Measurements from ENCODE around the gene SLC19A2.
A peak's percentile ranks its signal among the peaks of the same experiment; 100 is the strongest.
"Not testable (repeated sequence)": the region's sequence is repeated elsewhere in the genome, so short reads cannot be mapped to it uniquely, and the experiment has no call there.

Gene SLC19A2, protein sequence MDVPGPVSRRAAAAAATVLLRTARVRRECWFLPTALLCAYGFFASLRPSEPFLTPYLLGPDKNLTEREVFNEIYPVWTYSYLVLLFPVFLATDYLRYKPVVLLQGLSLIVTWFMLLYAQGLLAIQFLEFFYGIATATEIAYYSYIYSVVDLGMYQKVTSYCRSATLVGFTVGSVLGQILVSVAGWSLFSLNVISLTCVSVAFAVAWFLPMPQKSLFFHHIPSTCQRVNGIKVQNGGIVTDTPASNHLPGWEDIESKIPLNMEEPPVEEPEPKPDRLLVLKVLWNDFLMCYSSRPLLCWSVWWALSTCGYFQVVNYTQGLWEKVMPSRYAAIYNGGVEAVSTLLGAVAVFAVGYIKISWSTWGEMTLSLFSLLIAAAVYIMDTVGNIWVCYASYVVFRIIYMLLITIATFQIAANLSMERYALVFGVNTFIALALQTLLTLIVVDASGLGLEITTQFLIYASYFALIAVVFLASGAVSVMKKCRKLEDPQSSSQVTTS

GRCh38 chr1:169485431-169486280, at the start of gene SLC19A2:
TSS of gene SLC19A2 (minus strand) at chr1:169485944. CDS start at chr1:169485766, 178 bp downstream.
- Histone ChIP-seq H3K4me3 (ENCODE audit: low read depth, low read length) (peak within 1 kb of the TSS; percentile 83), H3K36me3 (ENCODE audit: control insufficient read depth, insufficient read depth, low read length) (no peaks in the 10 kb centered on the region), H3K9ac (ENCODE audit: low read depth, low read length) (peak within 1 kb of the TSS; percentile 82), H3K4me1 (ENCODE audit: control insufficient read depth, insufficient read depth, low read length) (peaks cover 57% of the 10 kb centered on the region), H3K27me3 (ENCODE audit: control insufficient read depth, insufficient read depth, low read length) (no peaks in the 10 kb centered on the region), H3K9me3 (ENCODE audit: control insufficient read depth, insufficient read depth, low read length) (no peaks in the 10 kb centered on the region), H3K27ac (ENCODE audit: low read depth, low read length) (peak within 1 kb of the TSS; percentile 94)

DNA sequence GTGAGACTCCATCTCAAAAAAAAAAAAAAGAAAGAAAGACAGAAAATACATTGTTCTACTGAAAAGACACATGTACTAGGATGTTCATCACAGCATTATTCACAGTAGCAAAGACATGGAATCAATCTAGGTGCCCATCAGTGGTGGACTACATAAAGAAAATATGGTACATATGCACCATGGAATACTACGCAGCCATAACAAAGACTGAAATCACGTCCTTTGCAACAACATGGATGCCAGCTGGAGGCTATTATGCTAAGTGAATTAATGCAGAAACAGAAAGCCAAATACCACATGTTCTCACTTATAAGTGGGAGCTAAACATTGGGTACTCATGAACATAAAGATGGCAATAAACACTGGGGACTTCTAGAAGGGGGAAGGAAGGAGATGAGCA, 48.9 kb upstream of the SLC19A2 start:
- Histone ChIP-seq H3K36me3 (ENCODE audit: control insufficient read depth, insufficient read depth, low read length) (no peaks in the 10 kb centered on the region), H3K9me3 (ENCODE audit: control insufficient read depth, insufficient read depth, low read length) (no peaks in the 10 kb centered on the region), H3K27ac (ENCODE audit: low read depth, low read length) (no peak overlapping the region), H3K9ac (ENCODE audit: low read depth, low read length) (no peak overlapping the region), H3K4me1 (ENCODE audit: control insufficient read depth, insufficient read depth, low read length) (peaks cover 12% of the 10 kb centered on the region), H3K4me3 (ENCODE audit: low read depth, low read length) (no peak overlapping the region), H3K27me3 (ENCODE audit: control insufficient read depth, insufficient read depth, low read length) (no peaks in the 10 kb centered on the region)

DNA sequence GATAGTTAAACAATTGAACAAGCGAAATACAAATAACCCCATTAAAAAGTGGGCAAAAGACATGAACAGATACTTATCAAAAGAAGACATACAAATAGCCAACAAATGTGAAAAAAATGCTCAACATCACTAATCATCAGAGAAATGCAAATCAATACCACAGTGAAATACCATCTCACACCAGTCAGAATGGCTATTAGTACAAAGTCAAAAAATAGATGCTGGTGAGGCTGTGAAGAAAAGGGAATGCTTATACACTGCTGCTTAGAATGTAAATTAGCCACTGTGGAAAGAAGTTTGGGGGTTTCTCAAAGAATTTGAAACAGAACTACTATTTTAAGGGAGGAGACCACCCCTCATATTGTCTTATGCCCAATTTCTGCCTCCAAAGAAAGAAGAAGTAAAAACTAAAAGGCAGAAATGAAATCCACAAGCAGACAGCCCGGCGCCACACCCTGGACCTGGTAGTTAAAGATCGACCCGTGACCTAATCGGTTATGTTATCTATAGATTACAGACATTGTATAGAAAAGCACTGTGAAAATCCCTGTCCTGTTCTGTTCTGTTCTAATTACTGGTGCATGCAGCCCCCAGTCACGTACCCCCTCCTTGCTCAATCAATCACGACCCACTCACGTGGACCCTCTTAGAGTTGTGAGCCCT, 47.9 kb upstream of the SLC19A2 start:
- peaks cover 20% of the 10 kb centered on the region for H3K4me1 ChIP-seq (ENCODE audit: control insufficient read depth, insufficient read depth, low read length)
- H3K9ac ChIP-seq (ENCODE audit: low read depth, low read length); H3K27me3 ChIP-seq (ENCODE audit: control insufficient read depth, insufficient read depth, low read length); H3K36me3 ChIP-seq (ENCODE audit: control insufficient read depth, insufficient read depth, low read length); H3K9me3 ChIP-seq (ENCODE audit: control insufficient read depth, insufficient read depth, low read length); H3K27ac ChIP-seq (ENCODE audit: low read depth, low read length); H3K4me3 ChIP-seq (ENCODE audit: low read depth, low read length): not testable (repeated sequence)

- no peaks in the 10 kb centered on the region for H3K27me3 ChIP-seq (ENCODE audit: control insufficient read depth, insufficient read depth, low read length)
- no peaks in the 10 kb centered on the region for H3K36me3 ChIP-seq (ENCODE audit: control insufficient read depth, insufficient read depth, low read length)
- H3K9ac ChIP-seq (ENCODE audit: low read depth, low read length): no peak overlapping the region
- H3K4me1 ChIP-seq (ENCODE audit: control insufficient read depth, insufficient read depth, low read length): peaks cover 37% of the 10 kb centered on the region
- H3K9me3 ChIP-seq (ENCODE audit: control insufficient read depth, insufficient read depth, low read length): no peaks in the 10 kb centered on the region
- no peak overlapping the region for H3K4me3 ChIP-seq (ENCODE audit: low read depth, low read length)
- no peak overlapping the region for H3K27ac ChIP-seq (ENCODE audit: low read depth, low read length)
These were observed 44.7 kb upstream of the SLC19A2 start for GRCh38 chr1:169530448-169530847.

DNA sequence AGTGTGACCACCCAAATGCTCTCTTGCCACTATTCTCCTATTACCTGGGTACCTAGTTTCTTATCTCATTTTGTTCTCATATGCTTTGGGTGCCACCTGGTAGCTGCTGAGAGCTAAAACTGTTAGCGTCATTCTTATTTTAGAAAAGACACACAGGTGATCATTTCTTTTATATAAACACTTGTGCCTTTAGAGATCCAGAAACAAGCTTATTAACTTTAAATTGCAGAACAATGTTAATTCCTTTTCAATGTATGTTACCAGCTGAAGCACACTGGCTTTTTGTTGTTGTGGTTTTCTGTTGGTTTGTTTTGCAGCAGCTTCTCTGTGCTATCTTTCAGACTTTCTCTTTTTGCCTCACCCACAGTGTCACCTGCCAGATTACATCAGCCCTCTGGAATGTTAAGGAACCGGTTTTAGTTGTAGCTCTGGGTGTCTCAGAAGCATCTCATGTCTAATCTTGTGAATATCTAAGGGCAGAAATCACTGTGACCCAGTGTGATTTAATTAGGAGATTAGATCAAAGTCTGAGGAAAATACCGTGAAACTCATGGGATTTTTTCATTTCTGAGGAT, 43.4 kb upstream of the SLC19A2 start:
- no peaks in the 10 kb centered on the region for H3K27me3 ChIP-seq (ENCODE audit: control insufficient read depth, insufficient read depth, low read length)
- H3K36me3 ChIP-seq (ENCODE audit: control insufficient read depth, insufficient read depth, low read length): no peaks in the 10 kb centered on the region
- H3K27ac ChIP-seq (ENCODE audit: low read depth, low read length): peak overlapping the region; percentile 75
- H3K4me3 ChIP-seq (ENCODE audit: low read depth, low read length): peak overlapping the region; percentile 43
- H3K9me3 ChIP-seq (ENCODE audit: control insufficient read depth, insufficient read depth, low read length): no peaks in the 10 kb centered on the region
- H3K4me1 ChIP-seq (ENCODE audit: control insufficient read depth, insufficient read depth, low read length): peaks cover 37% of the 10 kb centered on the region
- H3K9ac ChIP-seq (ENCODE audit: low read depth, low read length): peak overlapping the region; percentile 53

DNA sequence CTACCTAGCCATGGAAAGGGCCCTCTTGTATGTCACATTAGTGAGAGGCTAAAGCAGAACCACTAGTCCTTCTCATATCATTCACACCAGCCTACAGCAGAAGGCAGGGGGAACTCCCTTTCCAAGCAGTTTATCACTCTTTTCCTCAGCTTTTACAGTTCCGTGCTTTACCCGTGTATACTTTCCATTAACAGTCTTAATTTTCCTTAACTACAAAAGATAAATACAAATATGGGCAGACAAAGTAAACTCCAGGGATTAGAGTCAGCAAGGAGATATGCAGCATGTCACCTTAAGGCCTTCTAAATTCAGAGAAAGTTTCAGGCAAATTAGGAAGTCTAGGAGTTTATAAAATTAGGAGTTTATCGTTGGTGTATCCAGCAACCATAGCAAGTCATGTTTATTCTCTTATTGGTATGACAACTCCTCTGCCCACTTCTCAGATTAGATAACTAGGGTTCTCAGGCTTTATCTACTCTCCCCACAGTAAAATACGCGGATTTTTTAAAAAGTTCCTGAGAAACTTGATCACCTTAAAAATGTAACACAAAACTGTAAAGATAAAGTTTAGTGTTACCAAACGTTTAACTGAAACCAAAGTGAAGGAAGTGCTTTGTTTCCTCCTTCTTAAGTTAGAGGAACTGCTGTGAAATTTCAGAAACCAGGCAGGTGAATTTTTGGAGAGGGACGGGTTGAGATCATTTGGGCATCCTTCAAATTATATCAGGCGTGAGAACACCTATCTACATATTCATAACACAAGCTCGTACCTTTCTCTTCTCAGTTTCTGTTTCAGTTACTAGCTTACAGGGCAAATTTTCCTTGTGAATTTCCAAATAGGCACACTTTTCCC, 42.7 kb upstream of the SLC19A2 start:
- peaks cover 37% of the 10 kb centered on the region for H3K4me1 ChIP-seq (ENCODE audit: control insufficient read depth, insufficient read depth, low read length)
- H3K4me3 ChIP-seq (ENCODE audit: low read depth, low read length): peak overlapping the region; percentile 43; the same call in 1 of the 2 replicates
- H3K9me3 ChIP-seq (ENCODE audit: control insufficient read depth, insufficient read depth, low read length): no peaks in the 10 kb centered on the region
- peak overlapping the region; percentile 75 for H3K27ac ChIP-seq (ENCODE audit: low read depth, low read length)
- no peaks in the 10 kb centered on the region for H3K27me3 ChIP-seq (ENCODE audit: control insufficient read depth, insufficient read depth, low read length)
- H3K36me3 ChIP-seq (ENCODE audit: control insufficient read depth, insufficient read depth, low read length): no peaks in the 10 kb centered on the region
- peak overlapping the region; percentile 36 for H3K9ac ChIP-seq (ENCODE audit: low read depth, low read length)

DNA sequence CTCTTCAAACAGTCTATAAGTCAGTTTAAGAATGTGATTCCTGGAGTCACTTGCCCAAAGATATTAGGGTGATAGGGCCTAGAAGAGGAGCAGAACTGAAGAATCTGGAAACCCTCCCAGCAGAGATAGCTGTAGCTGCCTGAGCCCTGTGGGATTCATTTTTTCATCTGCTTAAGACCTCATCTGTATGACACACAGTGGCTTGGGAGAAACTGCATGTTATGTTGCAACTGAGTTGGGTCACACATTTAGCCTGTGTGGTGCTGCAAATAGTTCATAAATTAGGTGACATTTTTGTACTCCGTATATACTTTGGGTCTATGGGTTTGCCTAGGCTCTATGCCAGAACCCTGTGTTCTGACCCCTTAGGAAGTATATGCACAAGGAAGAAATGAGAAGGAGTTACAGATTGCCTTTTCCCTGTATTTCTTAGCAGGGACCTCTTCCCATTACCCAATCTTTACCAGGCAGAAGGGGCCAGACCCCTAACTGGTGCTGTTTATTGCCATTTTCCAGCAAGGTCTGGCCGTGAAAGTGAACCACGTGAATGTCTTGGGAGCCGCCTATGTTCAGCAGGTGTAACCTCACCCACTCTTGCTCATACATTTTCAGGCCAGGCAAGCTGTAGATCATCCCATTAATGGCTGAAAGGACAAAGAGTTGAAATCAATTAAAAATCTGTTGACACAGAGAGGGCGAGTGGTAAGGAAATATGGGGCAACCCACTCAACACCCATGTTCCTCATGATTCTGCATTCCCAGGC, 41.9 kb upstream of the SLC19A2 start:
- Histone ChIP-seq H3K27ac (ENCODE audit: low read depth, low read length) (no peak overlapping the region), H3K36me3 (ENCODE audit: control insufficient read depth, insufficient read depth, low read length) (no peaks in the 10 kb centered on the region), H3K27me3 (ENCODE audit: control insufficient read depth, insufficient read depth, low read length) (no peaks in the 10 kb centered on the region), H3K9me3 (ENCODE audit: control insufficient read depth, insufficient read depth, low read length) (no peaks in the 10 kb centered on the region), H3K4me1 (ENCODE audit: control insufficient read depth, insufficient read depth, low read length) (peaks cover 37% of the 10 kb centered on the region), H3K4me3 (ENCODE audit: low read depth, low read length) (no peak overlapping the region), H3K9ac (ENCODE audit: low read depth, low read length) (no peak overlapping the region)

DNA sequence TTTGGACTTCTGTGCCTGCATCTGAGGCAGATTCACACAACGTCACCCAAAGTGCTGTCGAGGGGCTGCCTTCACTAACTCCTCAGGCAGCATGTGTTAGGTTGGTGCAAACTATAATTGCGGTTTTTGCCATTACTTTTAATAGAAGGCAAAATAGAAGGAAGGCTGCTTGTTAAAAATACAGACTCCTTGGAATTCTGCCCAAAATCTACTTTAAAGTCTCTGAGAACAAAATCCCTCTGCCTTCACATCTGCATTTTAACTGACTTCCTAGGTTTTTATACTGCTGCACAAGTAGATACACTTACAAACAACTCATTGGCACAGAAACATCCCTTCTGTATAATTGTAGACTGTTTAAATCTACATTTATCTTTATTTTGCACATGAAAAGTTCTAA, 41.3 kb upstream of the SLC19A2 start:
- Histone ChIP-seq H3K9ac (ENCODE audit: low read depth, low read length) (no peak overlapping the region), H3K27me3 (ENCODE audit: control insufficient read depth, insufficient read depth, low read length) (no peaks in the 10 kb centered on the region), H3K36me3 (ENCODE audit: control insufficient read depth, insufficient read depth, low read length) (no peaks in the 10 kb centered on the region), H3K27ac (ENCODE audit: low read depth, low read length) (no peak overlapping the region), H3K4me3 (ENCODE audit: low read depth, low read length) (no peak overlapping the region), H3K9me3 (ENCODE audit: control insufficient read depth, insufficient read depth, low read length) (no peaks in the 10 kb centered on the region), H3K4me1 (ENCODE audit: control insufficient read depth, insufficient read depth, low read length) (peaks cover 37% of the 10 kb centered on the region)

- Histone ChIP-seq H3K36me3 (ENCODE audit: control insufficient read depth, insufficient read depth, low read length) (no peaks in the 10 kb centered on the region), H3K4me3 (ENCODE audit: low read depth, low read length) (no peak overlapping the region), H3K9me3 (ENCODE audit: control insufficient read depth, insufficient read depth, low read length) (no peaks in the 10 kb centered on the region), H3K9ac (ENCODE audit: low read depth, low read length) (no peak overlapping the region), H3K4me1 (ENCODE audit: control insufficient read depth, insufficient read depth, low read length) (peaks cover 37% of the 10 kb centered on the region), H3K27ac (ENCODE audit: low read depth, low read length) (no peak overlapping the region), H3K27me3 (ENCODE audit: control insufficient read depth, insufficient read depth, low read length) (no peaks in the 10 kb centered on the region)
These were observed 40.5 kb upstream of the SLC19A2 start for GRCh38 chr1:169526120-169526832.

All from HUES48 (cell line).